Astrocyte (in vitro differentiated cells and primary cell): Measurements from ENCODE around the gene BATF2.

Experiments
- EZH2 ChIP-seq: IDR thresholded peaks from 2 replicates; pipeline ENCODE4 v1.6.1; 2012; ENCODE audit warnings: mild to moderate bottlenecking, low read length, inconsistent platforms; ENCODE audit not compliant: insufficient read depth
- TF ChIP-seq, protein P1 (sequence below): IDR thresholded peaks from 2 replicates; pipeline ENCODE4 v1.5.1; 2011; ENCODE audit warnings: low read depth, mild to moderate bottlenecking, inconsistent platforms, low read length, moderate library complexity; ENCODE audit not compliant: insufficient read depth

DNA sequence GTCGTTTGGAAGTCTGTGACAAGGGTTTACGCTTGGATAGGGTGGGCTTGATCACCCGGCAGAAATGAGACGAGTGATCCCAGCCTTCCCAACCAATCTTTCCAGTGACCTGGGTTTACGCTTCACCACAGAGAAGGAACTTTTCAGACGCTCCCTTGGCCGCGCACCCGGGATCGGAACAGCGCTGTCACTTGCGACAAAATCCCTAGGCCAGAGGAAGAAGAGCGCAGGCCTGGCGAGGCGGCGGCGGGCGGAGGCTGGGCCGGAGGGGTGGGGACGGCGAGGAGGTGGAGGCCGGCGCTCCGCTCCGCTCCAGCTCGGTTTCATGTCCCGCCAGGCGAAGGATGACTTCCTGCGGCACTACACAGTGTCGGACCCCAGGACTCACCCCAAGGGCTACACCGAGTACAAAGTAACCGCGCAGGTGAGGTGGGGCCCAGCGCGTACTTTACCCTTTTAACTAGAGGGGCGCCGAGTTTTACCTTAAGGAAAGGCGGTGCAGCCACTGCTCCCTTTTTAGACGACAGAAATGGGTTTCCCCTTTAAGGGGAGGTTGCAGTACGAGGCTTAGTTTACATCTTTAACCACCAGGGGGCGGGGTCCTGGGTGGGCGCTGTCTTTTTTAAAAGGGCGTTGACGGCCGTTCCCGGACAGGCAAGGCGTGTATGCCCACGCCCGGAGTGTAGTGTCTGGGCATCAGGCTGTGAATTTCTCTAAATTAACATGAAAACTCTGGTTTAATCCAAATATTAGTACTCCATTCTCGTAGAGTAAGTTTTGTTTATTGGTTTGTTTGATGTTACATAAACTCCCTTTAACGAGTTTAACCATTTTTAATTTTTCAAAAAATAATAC, 30.7 kb upstream of the BATF2 start, which contains the start of gene SNX15:
- TF ChIP-seq, protein P1, sequence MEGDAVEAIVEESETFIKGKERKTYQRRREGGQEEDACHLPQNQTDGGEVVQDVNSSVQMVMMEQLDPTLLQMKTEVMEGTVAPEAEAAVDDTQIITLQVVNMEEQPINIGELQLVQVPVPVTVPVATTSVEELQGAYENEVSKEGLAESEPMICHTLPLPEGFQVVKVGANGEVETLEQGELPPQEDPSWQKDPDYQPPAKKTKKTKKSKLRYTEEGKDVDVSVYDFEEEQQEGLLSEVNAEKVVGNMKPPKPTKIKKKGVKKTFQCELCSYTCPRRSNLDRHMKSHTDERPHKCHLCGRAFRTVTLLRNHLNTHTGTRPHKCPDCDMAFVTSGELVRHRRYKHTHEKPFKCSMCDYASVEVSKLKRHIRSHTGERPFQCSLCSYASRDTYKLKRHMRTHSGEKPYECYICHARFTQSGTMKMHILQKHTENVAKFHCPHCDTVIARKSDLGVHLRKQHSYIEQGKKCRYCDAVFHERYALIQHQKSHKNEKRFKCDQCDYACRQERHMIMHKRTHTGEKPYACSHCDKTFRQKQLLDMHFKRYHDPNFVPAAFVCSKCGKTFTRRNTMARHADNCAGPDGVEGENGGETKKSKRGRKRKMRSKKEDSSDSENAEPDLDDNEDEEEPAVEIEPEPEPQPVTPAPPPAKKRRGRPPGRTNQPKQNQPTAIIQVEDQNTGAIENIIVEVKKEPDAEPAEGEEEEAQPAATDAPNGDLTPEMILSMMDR: peak; percentile 47
- no peak for TF ChIP-seq EZH2
